ENCODE results near the gene PKDREJ.

- TF ChIP-seq CTCF (IDR thresholded peaks at IDR 0.05; ENCODE audit: poor library complexity, severe bottlenecking) (no peak), RAD21 (conservative IDR thresholded peaks at IDR 0.05) (no peak), EZH2 (IDR thresholded peaks at IDR 0.05; ENCODE audit: borderline replicate concordance, insufficient read depth, low read length, poor library complexity, severe bottlenecking) (no peak), EP300 (conservative IDR thresholded peaks at IDR 0.05; ENCODE audit: poor library complexity, severe bottlenecking) (no peak), POLR2AphosphoS5 (IDR thresholded peaks at IDR 0.05) (no peak), SMC3 (conservative IDR thresholded peaks at IDR 0.05; ENCODE audit: poor library complexity) (no peak), REST (IDR thresholded peaks at IDR 0.05; ENCODE audit: borderline replicate concordance) (no peak)
These were observed 9.8 kb upstream of the PKDREJ start for GRCh38 chr22:46272762-46273431.
